ENCODE measurements around the gene GLYR1.
A peak's percentile ranks its signal among the peaks of the same experiment; 100 is the strongest.

The GLYR1 gene

GRCh38 chr16:4801962-4802658, 45.0 kb downstream of the GLYR1 start, which contains the start of gene ROGDI:
TSS of gene ROGDI (minus strand) at chr16:4802633. CDS start at chr16:4802571, 62 bp downstream.
- Histone ChIP-seq H3K27me3 (replicated peaks; ENCODE audit: insufficient read depth, low read length) (no peaks in the 10 kb centered on the region), H3K4me1 (ENCODE audit: low read length) (0 out of 2 replicates have a peak, but pooled peaks cover 3% of the 10 kb centered on the region), H3K4me3 (ENCODE audit: low read length) (peak within 1 kb of the TSS; percentile 72), H3K27ac (ENCODE audit: low read length) (peak within 1 kb of the TSS; percentile 35; the same call in 1 of the 2 replicates), H3K4me2 (ENCODE audit: low read depth, low read length) (peak within 1 kb of the TSS; percentile 95), H3K9ac (ENCODE audit: low read length) (peak within 1 kb of the TSS; percentile 28; the same call in 1 of the 2 replicates), H3K9me2 (replicated peaks; ENCODE audit: insufficient read depth, low read length) (no peaks in the 10 kb centered on the region), H3K79me2 (ENCODE audit: low read length) (no peaks in the 10 kb centered on the region), H4K20me1 (ENCODE audit: insufficient read depth, low read length) (no peaks in the 10 kb centered on the region), H3F3A (ENCODE audit: insufficient read depth, low read length) (peaks cover 18% of the 10 kb centered on the region), H3K9me3 (replicated peaks; ENCODE audit: insufficient read depth, low read length) (no peaks in the 10 kb centered on the region), H3K36me3 (replicated peaks; ENCODE audit: insufficient read depth, low read length) (no peaks in the 10 kb centered on the region), H2AFZ (ENCODE audit: low read length) (peak within 1 kb of the TSS; percentile 95)
- no peak for TF ChIP-seq EZH2 (optimal IDR thresholded peaks at IDR 0.05; ENCODE audit: low read depth, low read length)
- TF ChIP-seq EZH2phosphoT487 (IDR thresholded peaks at IDR 0.05; ENCODE audit: low read length) = no peak
- no peak for TF ChIP-seq CTCF (IDR thresholded peaks at IDR 0.05; ENCODE audit: low read length)
- DNase-seq = peak; percentile 93

GRCh38 chr16:4801051-4801961, 45.8 kb downstream of the GLYR1 start:
- Histone ChIP-seq H3K9me2 (replicated peaks; ENCODE audit: insufficient read depth, low read length) (no peaks in the 10 kb centered on the region), H3K27me3 (replicated peaks; ENCODE audit: insufficient read depth, low read length) (no peaks in the 10 kb centered on the region), H4K20me1 (ENCODE audit: insufficient read depth, low read length) (no peaks in the 10 kb centered on the region), H3K4me1 (ENCODE audit: low read length) (0 out of 2 replicates have a peak, but pooled peaks cover 3% of the 10 kb centered on the region), H3K9me3 (replicated peaks; ENCODE audit: insufficient read depth, low read length) (no peaks in the 10 kb centered on the region), H3K4me3 (ENCODE audit: low read length) (peak overlapping the region; percentile 72), H2AFZ (ENCODE audit: low read length) (peak overlapping the region; percentile 95), H3K9ac (ENCODE audit: low read length) (peak overlapping the region; percentile 19; the same call in 1 of the 2 replicates), H3K4me2 (ENCODE audit: low read depth, low read length) (peak overlapping the region; percentile 95), H3F3A (ENCODE audit: insufficient read depth, low read length) (peaks cover 18% of the 10 kb centered on the region), H3K79me2 (ENCODE audit: low read length) (no peaks in the 10 kb centered on the region), H3K27ac (ENCODE audit: low read length) (peak overlapping the region; percentile 13; the same call in 1 of the 2 replicates), H3K36me3 (replicated peaks; ENCODE audit: insufficient read depth, low read length) (no peaks in the 10 kb centered on the region)
- no peak for DNase-seq
- TF ChIP-seq CTCF (IDR thresholded peaks at IDR 0.05; ENCODE audit: low read length) (no peak), EZH2phosphoT487 (IDR thresholded peaks at IDR 0.05; ENCODE audit: low read length) (no peak), EZH2 (optimal IDR thresholded peaks at IDR 0.05; ENCODE audit: low read depth, low read length) (no peak)

- Histone ChIP-seq H3K27ac (ENCODE audit: low read length) (no peak overlapping the region), H4K20me1 (ENCODE audit: insufficient read depth, low read length) (no peaks in the 10 kb centered on the region), H2AFZ (ENCODE audit: low read length) (no peak overlapping the region), H3K9me3 (replicated peaks; ENCODE audit: insufficient read depth, low read length) (no peaks in the 10 kb centered on the region), H3F3A (ENCODE audit: insufficient read depth, low read length) (peaks cover 18% of the 10 kb centered on the region), H3K79me2 (ENCODE audit: low read length) (no peaks in the 10 kb centered on the region), H3K9ac (ENCODE audit: low read length) (no peak overlapping the region), H3K27me3 (replicated peaks; ENCODE audit: insufficient read depth, low read length) (no peaks in the 10 kb centered on the region), H3K9me2 (replicated peaks; ENCODE audit: insufficient read depth, low read length) (no peaks in the 10 kb centered on the region), H3K4me1 (ENCODE audit: low read length) (0 out of 2 replicates have a peak, but pooled peaks cover 3% of the 10 kb centered on the region), H3K4me3 (ENCODE audit: low read length) (no peak overlapping the region), H3K4me2 (ENCODE audit: low read depth, low read length) (no peak overlapping the region), H3K36me3 (replicated peaks; ENCODE audit: insufficient read depth, low read length) (no peaks in the 10 kb centered on the region)
- no peak for DNase-seq
- TF ChIP-seq EZH2phosphoT487 (IDR thresholded peaks at IDR 0.05; ENCODE audit: low read length) (no peak), CTCF (IDR thresholded peaks at IDR 0.05; ENCODE audit: low read length) (no peak), EZH2 (optimal IDR thresholded peaks at IDR 0.05; ENCODE audit: low read depth, low read length) (no peak)
Measured at GRCh38 chr16:4800290-4801041, 46.6 kb downstream of the GLYR1 start.

All from MM.1S (cell line).